Heart left ventricle (tissue), 13 donors: Measurements from ENCODE around the gene GNAS.

Experiments
- POLR2A ChIP-seq, 2 donors: fragments of 450-650 bp; IDR thresholded peaks; one replicate each; pipeline ENCODE4 v1.6.1; 2017; ENCODE audit warnings: antibody characterized with exemption in 2 of 2, mild to moderate bottlenecking in 2 of 2, moderate library complexity in 2 of 2
- TF ChIP-seq, protein P1 (sequence below), 12 donors: fragments of 200-600 bp; sonication (generic) in 4 of 12; IDR thresholded peaks; one replicate each; pipeline versions ENCODE4 v1.5.0 to v1.8.0; 2018 to 2022; ENCODE audit warnings: antibody characterized with exemption in 12 of 12, mild to moderate bottlenecking in 5 of 12
- donor health status: ischemic (EF 13 %, LVEDD 7.1; RV severe dilation, severe dysfunction).
- donor health status: DM: no; HTN: yes; CAD: no.
- donor health status: DM: no; HTN: no; CAD: no.
- donor health status: ischemic (EF 25% LVEDD 6.9; RV normal size, moderate dysfunction).
- donor health status: ischemic (EF 25% LVEDD 5.7; RV mildly dilated, moderate dysfunction).
- donor health status: ischemic (EF 35%, LVEDD 5.7; RV mildly dilated, moderate dysfunction).
- donor health status: nonischemic (EF 11% LVEDD 7.7; RV severe dilation, severe dysfunction).
- donor health status: DM: yes; HTN: yes; CAD: no.
- donor health status: PGD.
- donor health status: ischemic (EF 29% LVEDD 5.4; RV normal size, mild dysfunction).
- donor health status: nonischemic (EF 23%, LVEDD 6.1; RV moderate dilation, normal function).

DNA sequence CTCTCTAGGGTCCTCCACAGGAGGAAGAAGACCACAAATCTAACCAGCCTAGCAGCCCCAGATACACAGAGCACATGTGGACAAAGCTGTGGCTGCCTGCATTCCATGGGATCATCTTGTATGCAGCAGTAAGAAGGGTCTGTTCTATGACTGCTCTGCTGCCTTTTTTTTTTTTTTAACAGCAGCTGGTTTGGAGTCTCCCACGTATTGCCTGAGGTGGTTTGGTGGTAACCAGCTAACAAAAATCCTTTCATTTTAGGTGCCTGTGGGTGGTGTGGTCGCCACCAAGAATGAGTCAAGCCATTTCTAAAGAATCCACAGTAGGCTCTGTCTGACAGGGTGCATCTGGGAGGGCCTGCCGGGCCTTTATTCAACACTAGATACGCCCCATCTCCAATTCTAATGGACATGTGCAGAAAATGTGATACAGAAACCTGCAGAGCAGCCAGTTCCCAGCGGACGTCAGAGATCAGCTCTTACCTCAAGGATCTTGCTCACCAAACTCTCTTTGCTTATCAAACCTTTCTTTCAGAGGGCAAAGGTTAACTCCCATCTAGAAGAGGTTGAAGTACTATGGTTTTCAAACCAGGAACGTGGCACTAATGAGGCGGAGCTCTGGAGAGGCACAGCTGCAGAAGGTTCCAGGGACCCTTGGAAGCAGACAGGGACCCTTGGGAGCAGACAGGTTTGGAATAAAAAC is 33.8 kb upstream of the GNAS start:
- TF ChIP-seq, protein P1, sequence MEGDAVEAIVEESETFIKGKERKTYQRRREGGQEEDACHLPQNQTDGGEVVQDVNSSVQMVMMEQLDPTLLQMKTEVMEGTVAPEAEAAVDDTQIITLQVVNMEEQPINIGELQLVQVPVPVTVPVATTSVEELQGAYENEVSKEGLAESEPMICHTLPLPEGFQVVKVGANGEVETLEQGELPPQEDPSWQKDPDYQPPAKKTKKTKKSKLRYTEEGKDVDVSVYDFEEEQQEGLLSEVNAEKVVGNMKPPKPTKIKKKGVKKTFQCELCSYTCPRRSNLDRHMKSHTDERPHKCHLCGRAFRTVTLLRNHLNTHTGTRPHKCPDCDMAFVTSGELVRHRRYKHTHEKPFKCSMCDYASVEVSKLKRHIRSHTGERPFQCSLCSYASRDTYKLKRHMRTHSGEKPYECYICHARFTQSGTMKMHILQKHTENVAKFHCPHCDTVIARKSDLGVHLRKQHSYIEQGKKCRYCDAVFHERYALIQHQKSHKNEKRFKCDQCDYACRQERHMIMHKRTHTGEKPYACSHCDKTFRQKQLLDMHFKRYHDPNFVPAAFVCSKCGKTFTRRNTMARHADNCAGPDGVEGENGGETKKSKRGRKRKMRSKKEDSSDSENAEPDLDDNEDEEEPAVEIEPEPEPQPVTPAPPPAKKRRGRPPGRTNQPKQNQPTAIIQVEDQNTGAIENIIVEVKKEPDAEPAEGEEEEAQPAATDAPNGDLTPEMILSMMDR (IDR thresholded peaks at IDR 0.05), result no peak
- TF ChIP-seq POLR2A (IDR thresholded peaks at IDR 0.05), result no peak
